Measurements from ENCODE around the gene TECPR1.

Gene TECPR1

DNA sequence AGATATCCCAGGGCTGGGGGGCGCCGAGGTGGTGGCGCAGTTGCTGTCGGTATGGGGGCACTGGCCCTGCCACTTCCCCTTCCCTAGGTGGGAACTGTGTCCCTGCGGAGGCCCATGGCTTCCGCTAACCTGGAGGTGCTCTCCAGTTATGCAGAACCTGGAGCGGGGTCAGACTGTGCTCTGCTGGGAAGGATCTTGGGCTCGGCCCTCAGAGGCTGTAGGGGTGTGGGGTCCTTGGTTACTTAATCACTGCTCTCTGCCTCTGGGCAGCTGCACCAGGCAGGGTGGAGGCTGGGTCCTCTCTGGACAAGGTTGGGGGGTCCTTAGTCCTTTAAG, 31.8 kb upstream of the TECPR1 start:
- DNase-seq (ENCODE audit: low read depth in 4 of 4, low spot score in 1 of 4) = no peak

DNA sequence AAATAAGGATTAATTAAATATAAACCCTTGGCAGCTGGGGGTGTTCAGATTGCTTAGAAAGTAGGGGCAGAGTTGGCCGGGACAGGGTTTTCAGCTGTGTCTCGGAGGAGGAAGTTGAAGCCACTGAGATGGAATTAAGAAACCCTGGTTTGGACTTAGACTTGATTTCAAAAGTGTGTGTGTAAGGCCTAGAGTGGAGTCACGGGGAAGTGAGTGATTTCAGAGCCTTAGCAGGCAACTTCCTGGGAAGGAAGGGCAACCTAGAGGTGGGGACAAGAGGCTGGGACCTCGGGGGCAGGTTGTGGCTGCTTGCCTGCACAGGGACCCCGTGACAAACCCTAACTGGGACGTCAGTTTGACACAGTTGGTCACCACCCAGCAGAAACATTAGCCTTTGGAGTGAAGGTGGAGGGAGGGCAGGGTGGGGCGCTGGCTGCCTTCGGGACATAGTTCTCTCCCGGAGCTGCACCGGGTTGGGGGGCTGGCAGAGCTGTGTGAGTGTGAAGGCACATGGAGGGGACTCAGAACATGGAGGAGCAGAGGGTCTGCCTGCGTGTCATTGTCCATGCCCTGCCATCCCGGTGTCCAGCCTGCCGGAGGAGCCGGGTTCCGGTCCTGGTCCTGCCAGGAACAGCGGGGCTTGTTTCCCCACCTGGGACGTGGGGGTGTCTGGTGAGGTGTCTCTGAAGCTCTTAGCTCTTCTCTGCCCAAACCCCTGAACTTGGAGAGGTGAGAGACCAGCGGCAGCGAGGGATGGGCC, 31.3 kb upstream of the TECPR1 start:
- DNase-seq (ENCODE audit: low read depth in 4 of 4, low spot score in 1 of 4) = no peak

DNA sequence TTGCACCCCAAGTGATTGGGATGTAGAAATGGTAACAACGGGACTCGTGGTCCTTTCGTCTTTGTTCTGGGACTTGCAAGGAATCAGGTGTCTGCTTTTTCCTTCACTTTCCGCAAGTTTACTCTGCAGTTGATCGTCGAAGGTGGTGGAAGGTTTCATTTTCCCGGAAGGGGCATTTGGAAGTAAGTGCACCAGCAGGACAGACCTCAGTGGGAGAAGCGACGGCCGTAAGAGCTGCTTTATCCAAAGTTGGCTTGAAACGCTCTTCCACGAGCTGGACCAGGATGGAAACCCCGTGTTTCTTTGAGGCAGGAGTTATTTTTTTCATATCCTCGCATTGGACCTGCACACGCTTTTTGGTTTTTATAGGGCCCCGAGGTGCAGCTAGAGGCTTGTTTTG, 30.7 kb upstream of the TECPR1 start:
- DNase-seq (ENCODE audit: low read depth in 4 of 4, low spot score in 1 of 4) = no peak

DNA sequence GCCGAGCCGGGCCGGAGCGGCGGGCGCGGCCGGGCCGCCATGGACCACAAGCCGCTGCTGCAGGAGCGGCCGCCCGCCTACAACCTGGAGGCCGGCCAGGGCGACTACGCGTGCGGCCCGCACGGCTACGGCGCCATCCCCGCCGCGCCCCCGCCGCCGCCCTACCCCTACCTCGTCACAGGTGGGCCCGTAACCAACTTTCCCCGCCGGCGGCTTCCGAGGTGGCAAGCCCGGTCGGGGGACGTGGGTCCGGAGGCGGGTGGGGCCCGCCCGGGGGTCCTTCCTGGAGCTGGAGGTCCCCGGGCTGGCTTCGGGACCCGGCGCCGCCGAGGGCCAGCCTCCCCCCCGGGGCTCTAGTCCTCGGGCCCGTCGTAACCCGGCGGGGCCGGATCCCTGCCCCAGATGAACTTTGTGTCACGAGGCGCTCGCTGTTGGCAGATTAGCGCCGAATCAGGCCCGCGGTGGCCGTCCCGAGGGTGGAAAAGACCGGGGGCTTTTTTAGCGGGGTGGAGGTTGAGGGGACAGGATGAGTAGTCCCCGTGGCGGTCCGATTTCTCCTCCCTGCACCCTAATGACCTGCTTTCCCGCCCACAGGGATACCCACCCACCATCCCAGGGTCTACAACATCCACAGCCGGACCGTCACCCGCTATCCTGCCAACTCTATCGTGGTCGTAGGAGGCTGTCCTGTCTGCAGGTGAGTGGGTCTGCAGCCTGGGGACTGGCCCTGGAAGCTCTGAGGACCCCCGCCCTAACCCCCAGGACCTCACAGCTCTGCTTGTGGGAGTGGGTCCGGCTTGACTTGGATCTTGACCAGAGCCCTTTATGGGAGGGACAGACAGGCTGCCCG, 29.9 kb upstream of the TECPR1 start:
- peak in 1 of 4 experiments; percentile 15 for DNase-seq (ENCODE audit: low read depth in 4 of 4, low spot score in 1 of 4)

DNA sequence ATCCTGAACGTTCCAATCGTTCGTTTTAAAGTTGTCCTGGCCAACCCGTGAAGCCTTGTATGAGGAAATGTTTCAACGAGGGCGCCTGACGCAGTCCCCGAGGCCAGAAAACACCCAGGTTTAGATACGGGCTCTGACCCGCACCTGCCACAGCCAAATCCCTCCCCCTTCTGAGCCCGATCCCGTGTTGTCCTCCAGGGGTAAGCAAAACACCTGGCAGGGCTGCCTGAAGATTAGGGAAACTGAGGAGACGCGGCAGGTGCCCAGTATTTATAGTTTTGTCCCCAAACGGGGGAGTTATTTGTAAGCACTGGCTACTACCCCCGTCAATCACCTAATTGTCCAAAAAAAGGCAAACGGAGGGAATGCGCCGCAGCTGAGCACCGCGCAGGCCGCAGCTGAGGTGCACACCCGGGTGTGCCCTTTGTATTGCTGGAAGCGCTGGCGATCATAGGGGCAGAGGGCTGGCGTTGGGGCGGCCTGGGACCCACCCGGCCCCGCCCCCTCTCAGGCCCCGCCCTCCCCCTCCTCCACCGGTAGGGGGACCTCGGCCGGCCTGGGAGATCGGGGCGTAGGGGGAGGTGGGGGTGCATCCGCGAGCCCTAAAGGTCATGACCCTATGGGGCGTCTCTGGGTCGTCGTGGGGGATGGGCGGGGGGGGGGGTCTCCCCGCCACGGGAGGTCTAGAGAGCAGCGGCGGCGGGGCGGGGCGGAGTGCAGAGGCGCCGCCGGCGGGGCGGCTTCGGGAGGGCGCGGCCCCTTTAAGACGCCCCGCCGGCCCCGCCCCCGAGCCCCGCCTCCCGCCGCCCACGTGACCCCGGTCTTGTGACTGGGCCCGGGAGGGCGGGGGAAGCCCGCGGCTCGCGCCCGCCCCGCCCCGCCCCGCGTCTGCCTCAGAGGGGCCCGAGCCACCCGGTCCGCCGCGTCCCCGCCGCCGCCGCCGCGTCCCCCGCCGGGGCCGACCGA, 29.0 kb upstream of the TECPR1 start, which contains the start of gene BRI3:
Gene BRI3, plus strand, starts transcription at position 896 of the 966 bp plus-strand sequence. CDS start 110 bp downstream, outside the sequence.
- DNase-seq (ENCODE audit: low read depth in 4 of 4, low spot score in 1 of 4) = peak; percentile 85 to 95 (median 88)

DNA sequence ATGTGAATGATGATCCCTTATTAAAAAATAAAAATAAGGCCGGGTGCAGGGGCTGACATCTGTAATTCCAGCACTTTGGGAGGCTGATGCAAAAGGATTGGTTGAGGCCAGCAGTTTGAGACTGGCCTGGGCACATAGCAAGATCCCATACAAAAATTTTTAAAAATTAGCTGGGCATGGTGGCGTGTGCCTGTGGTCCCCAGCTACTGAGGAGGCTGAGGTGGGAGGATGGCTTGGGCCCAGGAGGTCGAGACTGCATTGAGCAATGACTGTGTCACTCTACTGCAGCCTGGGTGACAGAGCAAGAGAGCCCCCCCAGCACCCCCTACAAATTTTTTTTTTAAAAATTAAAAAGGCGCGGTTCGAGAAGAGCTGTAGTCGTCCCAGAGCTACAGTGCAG, 28.3 kb upstream of the TECPR1 start:
- no peak for DNase-seq (ENCODE audit: low read depth in 4 of 4, low spot score in 1 of 4)

DNA sequence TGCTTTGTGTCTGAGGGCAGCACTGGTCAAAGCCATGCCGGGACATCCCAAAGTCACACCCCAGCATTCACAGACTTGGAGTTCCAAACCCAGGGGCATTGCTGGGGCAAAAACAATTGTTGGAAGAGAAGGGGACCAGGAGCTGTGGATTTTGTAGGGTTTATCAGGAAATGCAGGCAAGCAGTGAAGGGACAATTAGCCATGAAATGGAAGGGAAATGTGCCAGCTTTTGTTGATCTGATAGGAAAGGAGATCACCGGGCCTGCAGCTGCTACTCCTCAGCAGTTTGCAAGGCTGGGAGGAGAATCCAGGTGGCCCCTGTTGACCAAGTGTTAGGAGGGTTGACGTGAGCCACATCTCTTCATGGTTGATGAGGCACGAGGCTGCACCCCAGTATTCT, 26.9 kb upstream of the TECPR1 start:
- DNase-seq (ENCODE audit: low read depth in 4 of 4, low spot score in 1 of 4) = no peak

DNA sequence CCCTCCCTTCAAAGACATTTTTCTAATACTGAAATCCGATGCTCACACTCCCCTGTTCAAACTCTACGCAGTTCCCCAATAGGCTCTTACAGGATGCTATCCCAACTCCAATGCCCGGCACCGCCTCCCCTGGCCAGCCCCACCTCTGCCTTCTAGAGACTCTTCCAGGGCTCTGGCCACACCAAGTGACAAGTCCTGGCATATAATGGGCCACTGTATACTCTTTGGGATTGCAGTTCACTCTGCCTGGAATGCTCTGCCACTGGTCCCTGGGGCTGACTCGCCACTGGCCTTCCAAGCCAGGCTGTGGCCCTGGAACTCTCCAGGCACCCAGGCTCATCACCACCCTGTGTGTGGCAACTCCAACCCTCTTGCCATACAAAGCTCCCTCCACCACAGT, 26.4 kb upstream of the TECPR1 start:
- DNase-seq (ENCODE audit: low read depth in 4 of 4, low spot score in 1 of 4) = no peak

DNA sequence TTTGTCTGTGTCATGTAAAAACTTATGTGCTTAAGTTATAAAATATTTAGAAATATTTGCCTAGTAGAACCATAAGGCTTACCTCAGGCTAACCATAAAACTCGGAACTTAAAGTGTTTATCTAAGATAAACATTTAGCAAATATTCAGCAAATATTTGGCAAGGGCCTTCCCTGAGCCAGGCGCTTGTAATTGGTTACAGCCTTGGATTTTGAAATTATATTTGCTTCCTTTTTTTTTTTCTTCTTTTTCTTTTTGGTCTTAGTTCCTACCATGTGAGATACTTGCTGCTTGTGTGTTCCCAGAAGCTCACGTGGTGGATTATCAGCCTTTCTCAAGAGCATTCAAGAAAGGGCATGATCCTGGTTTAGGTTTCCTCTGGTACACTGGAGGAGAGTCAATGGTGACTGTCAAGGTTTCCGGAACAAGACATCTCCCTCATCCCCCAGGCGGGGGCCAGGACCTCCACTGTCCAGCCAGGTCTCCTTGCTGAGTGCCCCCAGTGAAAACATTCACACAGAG, 24.3 kb upstream of the TECPR1 start:
- no peak for DNase-seq (ENCODE audit: low read depth in 4 of 4, low spot score in 1 of 4)

DNA sequence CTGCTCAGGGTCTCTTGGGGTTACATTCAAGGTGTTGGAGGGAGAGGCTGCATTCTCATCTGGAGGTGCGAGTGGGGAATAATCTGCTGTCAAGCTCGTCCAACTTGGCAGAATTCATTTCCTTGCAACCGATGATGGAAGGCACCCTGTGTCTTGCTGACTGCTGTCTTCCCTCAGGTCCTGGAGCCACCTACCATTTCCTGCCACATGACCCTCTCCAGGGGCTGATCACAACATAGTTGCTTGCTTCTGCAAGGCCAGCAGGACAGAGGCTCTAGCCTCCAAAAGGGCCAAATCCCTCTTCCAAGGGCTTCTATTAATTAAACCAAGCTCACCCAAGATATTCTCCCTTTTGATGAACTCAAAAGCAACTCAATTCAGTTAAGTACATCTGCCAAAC, 15.3 kb upstream of the TECPR1 start:
- DNase-seq (ENCODE audit: low read depth in 4 of 4, low spot score in 1 of 4) = no peak

DNA sequence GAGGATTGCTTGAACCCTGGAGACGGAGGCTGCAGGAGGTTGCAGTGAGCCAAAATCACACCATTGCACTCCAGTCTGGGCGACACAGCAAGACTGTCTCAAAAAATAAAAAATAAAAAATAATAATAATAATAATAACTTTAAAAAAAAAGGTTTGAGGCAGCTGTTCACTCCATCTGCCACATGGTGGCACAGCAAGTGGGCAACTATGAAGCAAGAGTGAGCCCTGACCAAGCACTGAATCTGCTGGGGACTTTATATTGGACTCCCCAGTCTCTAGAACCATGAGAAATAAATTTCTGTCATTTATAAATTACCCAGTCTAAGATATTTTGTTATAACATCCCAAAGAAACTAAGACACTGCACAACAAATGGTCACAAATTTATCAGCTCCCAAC, 14.8 kb upstream of the TECPR1 start:
- DNase-seq (ENCODE audit: low read depth in 4 of 4, low spot score in 1 of 4) = no peak

DNA sequence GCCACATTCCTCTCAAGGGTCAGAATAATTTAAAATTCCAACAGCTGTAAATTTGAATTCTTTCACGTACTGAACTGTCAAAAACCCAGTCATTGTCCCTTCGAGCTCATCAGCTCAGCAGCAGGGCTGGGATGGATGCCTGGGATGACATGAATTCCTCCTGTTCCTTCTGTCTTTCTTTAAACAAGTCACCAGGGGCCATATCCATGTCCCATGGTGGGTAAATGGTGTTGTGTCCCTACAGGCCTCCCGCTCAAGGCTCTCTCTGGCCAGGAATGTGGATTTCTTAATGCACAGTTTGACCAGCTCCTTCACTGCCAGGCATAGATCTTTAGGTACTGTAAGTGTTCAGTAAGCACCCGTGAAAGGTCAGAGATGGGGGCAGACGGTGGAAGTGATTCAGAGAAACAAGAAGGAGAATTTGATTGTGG, 13.8 kb upstream of the TECPR1 start:
- no peak for DNase-seq (ENCODE audit: low read depth in 4 of 4, low spot score in 1 of 4)

DNA sequence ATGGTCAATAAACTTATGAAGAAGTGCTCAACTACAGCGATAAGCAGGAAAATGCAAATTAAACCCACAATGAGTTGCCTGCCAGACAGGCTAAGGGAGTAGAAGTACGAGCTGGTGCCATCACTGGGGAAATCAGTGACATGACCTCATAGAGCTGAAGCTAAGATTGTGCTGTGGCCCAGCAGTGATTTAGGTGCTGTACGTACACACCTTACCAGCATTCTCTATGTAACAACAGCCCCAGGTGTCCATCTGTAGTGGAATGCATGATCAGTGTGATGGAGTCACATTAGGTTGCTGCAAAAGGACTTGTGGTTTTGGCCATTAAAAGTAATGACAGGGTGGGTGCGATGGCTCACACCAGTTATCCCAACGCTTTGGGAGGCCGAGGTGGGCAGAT, 5.7 kb upstream of the TECPR1 start:
- DNase-seq (ENCODE audit: low read depth in 4 of 4, low spot score in 1 of 4) = no peak

DNA sequence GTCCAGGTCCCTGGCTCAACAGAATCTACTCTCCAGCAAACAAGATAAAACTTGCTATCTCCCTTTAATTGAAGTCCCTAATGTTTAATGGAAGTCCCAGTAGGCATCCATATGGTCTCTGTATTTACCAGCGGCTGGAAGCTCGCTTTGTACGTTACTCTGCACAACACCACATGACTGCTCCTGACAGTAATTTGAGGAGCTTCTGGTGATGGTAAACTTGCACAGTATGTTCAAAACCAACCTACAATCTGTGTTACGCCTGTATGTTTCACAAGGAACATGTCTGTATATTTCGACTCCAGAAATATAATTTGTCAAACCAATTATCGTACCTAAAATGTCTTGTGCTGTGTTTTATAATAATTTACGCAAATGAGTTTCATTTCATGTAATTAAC, 4.4 kb upstream of the TECPR1 start:
- DNase-seq (ENCODE audit: low read depth in 4 of 4, low spot score in 1 of 4) = no peak

DNA sequence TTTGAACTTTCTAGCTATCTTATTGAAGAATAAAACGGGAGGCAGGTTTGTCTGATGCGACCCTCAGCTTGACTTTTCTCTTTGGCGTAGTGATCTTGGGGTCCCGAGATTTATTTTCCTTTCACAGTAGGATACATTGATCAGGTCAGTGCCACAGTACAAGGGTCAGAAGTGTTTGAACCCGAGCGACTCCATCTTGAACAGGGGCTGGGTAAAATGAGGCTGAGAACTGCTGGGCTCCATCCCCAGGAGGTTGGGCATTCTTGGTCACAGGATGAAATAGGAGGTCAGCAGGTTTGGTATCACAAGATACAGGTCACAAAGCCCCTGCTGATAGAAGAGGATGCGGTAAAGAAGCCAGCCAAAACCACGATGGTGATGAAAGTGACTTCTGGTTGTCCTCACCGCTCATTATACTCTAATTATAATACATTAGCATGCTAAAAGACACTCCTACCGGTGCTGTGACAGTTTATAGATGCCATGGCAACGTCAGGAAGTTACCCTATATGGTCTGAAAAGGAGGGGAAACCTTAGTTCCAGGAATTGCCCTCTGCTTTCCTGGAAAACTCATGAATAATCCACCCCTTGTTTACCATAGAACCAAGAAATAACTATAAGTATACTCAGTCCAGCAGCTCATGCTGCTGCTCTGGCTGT, 3.0 kb upstream of the TECPR1 start:
- DNase-seq (ENCODE audit: low read depth in 4 of 4, low spot score in 1 of 4) = no peak

DNA sequence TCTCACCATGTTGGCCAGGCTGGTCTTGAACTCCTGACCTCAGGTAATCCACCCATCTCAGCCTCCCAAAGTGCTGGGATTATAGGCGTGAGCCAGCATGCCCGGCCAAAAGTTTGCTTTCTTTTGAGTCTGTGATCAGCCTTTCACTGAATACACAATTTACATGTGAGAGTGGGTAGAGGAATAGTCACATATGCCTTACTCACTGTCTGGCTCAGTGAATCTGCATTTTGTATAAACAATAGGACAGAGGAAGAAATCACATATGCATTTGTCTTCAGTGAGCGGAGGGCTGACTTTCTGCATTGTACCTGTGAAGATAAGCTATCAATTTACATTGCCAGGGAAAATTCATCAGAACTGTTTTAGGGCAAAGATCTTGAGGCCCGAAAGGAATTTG, 2.5 kb upstream of the TECPR1 start:
- no peak for DNase-seq (ENCODE audit: low read depth in 4 of 4, low spot score in 1 of 4)

DNA sequence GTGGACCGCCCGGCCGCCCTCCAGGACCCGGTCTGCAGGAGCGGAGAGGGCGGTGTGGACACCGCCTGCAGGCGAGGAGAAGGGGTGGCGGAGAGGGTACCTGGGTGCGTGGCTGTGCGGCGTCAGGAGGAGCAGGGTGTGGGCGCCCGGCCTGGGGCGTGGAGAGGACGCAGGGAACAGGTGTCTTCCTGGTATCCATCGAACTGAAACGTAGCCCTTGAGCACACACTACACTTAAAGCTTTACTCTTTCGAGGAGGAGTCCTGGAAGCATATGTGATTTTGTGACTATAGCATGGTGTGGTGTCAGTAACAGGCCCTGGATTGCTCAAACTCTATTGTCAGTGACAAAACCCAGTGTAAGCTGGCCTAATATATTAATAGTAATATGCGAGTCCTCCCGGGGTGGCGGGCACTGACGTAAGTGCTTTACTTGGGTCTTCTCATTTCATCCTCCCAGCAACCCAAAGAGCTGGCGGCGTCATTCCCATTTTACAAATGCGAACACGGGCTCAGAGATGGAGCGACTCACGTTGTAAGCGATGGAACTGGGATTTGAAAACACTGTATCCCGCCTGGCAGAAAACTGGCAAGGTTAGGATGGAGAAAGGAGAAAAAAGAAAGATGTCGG, 508 bp upstream of the TECPR1 start:
- no peak for DNase-seq (ENCODE audit: low read depth in 4 of 4, low spot score in 1 of 4)

DNA sequence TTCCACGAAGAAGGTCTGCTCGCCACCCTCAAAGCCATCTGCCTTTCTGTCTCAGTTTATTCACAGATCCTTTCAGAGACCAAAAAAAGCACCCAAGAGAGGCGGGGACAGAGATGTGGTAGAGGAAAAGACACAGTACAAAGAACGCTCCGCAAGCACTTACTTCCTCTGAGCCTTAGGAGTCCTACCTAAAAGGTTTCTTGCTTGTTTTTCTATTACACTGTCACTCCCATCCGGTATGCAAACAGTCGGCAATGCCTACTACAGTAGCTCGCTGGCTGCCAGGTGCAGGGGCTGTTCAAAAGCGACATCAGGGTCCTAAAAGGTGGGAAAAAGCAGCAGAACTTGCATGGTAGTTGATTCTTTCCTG, 816 bp downstream of the TECPR1 start:
- no peak for DNase-seq (ENCODE audit: low read depth in 4 of 4, low spot score in 1 of 4)

DNA sequence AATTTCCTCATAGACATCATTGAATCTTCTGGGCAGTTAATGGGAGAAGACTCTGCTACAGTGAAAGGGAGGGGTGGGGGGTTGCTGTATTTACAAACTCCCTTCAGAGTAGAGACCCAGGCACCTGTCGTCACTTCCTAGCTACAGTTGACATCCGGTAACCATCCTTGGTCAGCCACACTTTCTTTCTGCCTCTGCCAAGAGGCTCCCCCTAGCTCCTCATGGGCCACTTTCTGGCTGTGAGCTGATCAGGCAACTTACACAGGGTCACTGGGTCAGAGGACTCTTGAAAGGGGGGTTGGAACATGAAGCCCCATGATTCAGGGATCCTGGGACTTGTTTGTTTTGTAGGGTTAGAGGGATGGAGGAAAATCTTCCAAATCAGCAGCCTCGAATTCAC, 1.2 kb downstream of the TECPR1 start:
- DNase-seq (ENCODE audit: low read depth in 4 of 4, low spot score in 1 of 4) = peak in 1 of 4 experiments; percentile 16

DNA sequence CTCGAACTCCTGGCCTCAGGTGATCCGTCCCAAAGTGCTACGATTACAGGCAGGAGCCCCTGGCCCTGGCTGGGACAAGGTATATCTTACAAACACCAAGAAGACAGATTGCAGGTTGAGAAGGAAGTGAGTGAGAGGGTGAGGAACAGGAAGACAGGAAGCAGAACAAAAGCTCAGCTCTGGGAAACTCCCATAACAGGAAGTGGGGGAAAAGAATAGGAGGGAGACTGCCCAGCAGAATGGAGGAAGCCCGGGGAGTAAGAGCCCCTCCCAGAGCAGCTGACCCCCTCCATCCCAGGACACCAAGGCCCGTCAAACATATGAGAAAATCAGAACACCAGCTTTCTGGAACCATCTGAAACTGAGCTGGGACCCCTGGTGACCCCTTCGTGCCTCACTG, 2.9 kb downstream of the TECPR1 start:
- no peak for DNase-seq (ENCODE audit: low read depth in 4 of 4, low spot score in 1 of 4)

All from stimulated activated CD4-positive, alpha-beta T cell treated with anti-CD3 and anti-CD28 coated beads, Interleukin-1b, Interleukin-23, amount 100 ng/mL, for 24 hours (primary cell).